Psoas muscle (tissue), 8 donors: ENCODE measurements around the gene GJA5. TPM values are rescaled to one million over a fixed set of nuclear protein-coding genes. Genes with fewer than 3 reads are reported as not detected.

Experiments
- ATAC-seq, 4 donors: fragments of 200-7000 bp; cut with Tn5 transposase; one replicate each; pipeline ENCODE4 v1.9.1; 2020; ENCODE audit warnings: moderate library complexity in 3 of 4, mild to moderate bottlenecking in 2 of 4
- DNase-seq, 2 donors: peaks; one replicate each; pipeline ENCODE4 v3.0.0-alpha.2; 2020
- H3K27ac ChIP-seq: fragments of 200-600 bp; one replicate; pipeline ENCODE4 v1.8.0; 2022
- H3K27me3 ChIP-seq, 3 donors: fragments of 200-600 bp in 1 of 3; one replicate each; pipeline versions ENCODE4 v1.6.1 to v1.8.0; 2013 to 2022; ENCODE audit warnings: low read length in 2 of 3, mild to moderate bottlenecking in 2 of 3, moderate library complexity in 1 of 3; ENCODE audit not compliant: insufficient read depth in 3 of 3
- H3K36me3 ChIP-seq, 2 donors: fragments of 200-600 bp in 1 of 2; one replicate each; pipeline versions ENCODE4 v1.6.1 to v1.8.0; 2013 to 2022; ENCODE audit warnings: low read depth in 1 of 2, mild to moderate bottlenecking in 1 of 2, moderate library complexity in 1 of 2; ENCODE audit not compliant: insufficient read depth in 1 of 2
- H3K4me1 ChIP-seq: fragments of 200-600 bp; one replicate; pipeline ENCODE4 v1.8.0; 2022
- H3K4me3 ChIP-seq: fragments of 200-600 bp; one replicate; pipeline ENCODE4 v1.8.0; 2022; ENCODE audit warnings: mild to moderate bottlenecking
- H3K9me3 ChIP-seq: fragments of 200-600 bp; one replicate; pipeline ENCODE4 v1.8.0; 2022
- CTCF ChIP-seq: fragments of 200-600 bp; IDR thresholded peaks from one replicate; pipeline ENCODE4 v1.8.0; 2022; ENCODE audit warnings: antibody characterized with exemption
- WGBS, 3 donors: extraction: QIAGEN DNeasy Blood & Tissue Kit; methylation state at CpG; one replicate each; pipeline versions ENCODE4 v1.1.6 to v1.1.7; 2013; 5-methylcytosine and 5-hydroxymethylcytosine counted together
- intact Hi-C, 2 donors: fragments of 100-400 bp; cut with DNase I; formaldehyde crosslinking; loops; one replicate each; pipeline versions ENCODE4 v1.11.0 to v1.14.2; 2022
- polyA plus RNA-seq, 3 donors: library from polyadenylated mRNA; stranded (reverse); fragments of 200-250 nt; gene quantifications; one replicate each; pipeline ENCODE4 v1.2.3, GENCODE V29; 2013
- total RNA-seq, 4 donors: library from RNA; stranded (reverse); fragmentation: NEBNext Ultra II Directional in 2 of 4; extraction: Animal tissue kit (Norgen Biotek cat#: 25700) in 2 of 4; gene quantifications; one replicate each; pipeline versions ENCODE4 v1.2.1 to v1.2.4, GENCODE V29; 2021 to 2023
- donor health status: healthy with polysubstance abuse.
- donor health status: DM: no; HTN: no; CAD: no; lungs with moderate emphysema.
- donor health status: Bipolar disorder and iron deficiency.
- donor health status: healthy.
- donor health status: DM: yes; HTN: yes; CAD: no.
- donor health status: DM: no; HTN: no; CAD: no.
- donor health status: DM: no; HTN: no; CAD: no.
- donor health status: DM: yes; HTN: yes; CAD: no.

GJA5 gene
- total and polyA plus RNA-seq, 7 donors: 1.9 to 7.0 (median 3.3) TPM

DNA sequence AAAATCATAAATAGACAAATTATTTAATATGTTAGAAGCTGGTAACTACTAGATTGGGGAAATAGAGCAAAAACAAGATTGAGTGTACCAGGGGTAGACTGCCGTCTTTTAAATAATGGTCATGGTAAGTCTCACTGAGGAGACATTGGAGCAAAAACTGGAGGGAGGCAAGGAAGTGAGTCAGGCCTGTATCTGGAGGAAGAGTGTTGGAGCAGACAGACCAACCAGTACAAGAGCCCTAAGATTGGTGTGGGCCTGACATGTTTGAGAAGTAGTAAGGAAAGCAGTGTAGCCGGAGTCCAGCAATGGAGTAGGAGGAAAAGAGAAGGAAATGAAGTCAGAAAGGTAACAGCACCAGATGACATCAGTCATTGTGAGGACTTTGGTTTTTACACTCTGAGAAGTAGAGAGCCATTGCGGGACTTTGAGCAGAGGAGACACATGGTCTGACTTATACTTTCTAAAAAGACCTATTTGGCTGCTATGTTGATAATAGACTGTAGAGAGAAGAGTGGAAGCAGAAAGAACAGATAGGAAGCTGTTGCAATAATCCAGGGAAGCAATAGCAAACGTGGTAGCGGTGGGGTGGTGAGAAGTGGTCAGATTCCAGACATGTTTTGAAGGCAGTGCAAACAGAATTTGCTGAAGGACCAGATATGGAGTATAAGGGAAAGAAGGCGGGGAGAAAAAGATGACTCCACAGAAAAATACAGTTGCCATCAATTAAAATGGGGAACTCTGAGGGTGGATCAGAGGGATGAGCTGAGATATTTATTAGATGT lies 44.7 kb upstream of the GJA5 start:
- H3K27me3 ChIP-seq: no peaks in the 10 kb centered on the region
- H3K4me1 ChIP-seq: no peaks in the 10 kb centered on the region
- H3K4me3 ChIP-seq: no peak overlapping the region
- H3K9me3 ChIP-seq: no peaks in the 10 kb centered on the region
- H3K36me3 ChIP-seq: no peaks in the 10 kb centered on the region
- DNase-seq: no peak
- ATAC-seq: no peak
- no peak overlapping the region for H3K27ac ChIP-seq
- WGBS, 3 donors: 86 to 91% (median 90%) methylated on average over 6 of the region's 6 CpGs
- intact Hi-C loops: no loop called here
- TF ChIP-seq CTCF: no peak

DNA sequence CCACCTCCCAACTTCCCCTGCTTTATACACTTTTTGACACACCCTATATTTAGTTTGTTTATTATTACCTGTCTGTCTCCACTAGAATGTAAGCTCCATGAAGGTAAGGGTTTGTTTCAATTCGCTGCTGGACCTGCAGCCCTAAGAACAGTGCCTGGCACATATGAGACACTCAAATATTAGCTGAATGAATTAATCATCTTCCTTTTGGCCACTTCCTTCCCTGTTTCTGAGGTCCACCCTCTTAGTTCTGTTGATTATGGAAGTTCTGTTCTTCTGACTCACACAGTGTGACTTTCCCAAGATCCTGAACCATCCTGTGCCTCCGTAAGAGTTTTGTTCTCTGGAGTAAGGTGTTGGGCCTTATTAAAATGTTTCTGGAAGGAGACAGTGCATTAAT lies 40.4 kb upstream of the GJA5 start:
- no peak for TF ChIP-seq CTCF
- H3K4me1 ChIP-seq: no peaks in the 10 kb centered on the region
- intact Hi-C loops: no loop called here
- no peak for DNase-seq
- H3K4me3 ChIP-seq: no peak overlapping the region
- 88 to 92% (median 92%) methylated on average over 2 of the region's 2 CpGs for WGBS, 3 donors
- no peaks in the 10 kb centered on the region for H3K27me3 ChIP-seq
- no peak overlapping the region for H3K27ac ChIP-seq
- H3K9me3 ChIP-seq: no peaks in the 10 kb centered on the region
- no peaks in the 10 kb centered on the region for H3K36me3 ChIP-seq
- ATAC-seq: no peak

GRCh38 chr1:147798731-147799130 lies 38.3 kb upstream of the GJA5 start:
- no peak overlapping the region for H3K4me3 ChIP-seq
- no peaks in the 10 kb centered on the region for H3K4me1 ChIP-seq
- WGBS, 3 donors: 36 to 41% (median 41%) methylated on average over 3 of the region's 3 CpGs
- H3K9me3 ChIP-seq: no peaks in the 10 kb centered on the region
- DNase-seq: no peak
- ATAC-seq: no peak
- H3K27ac ChIP-seq: no peak overlapping the region
- no peaks in the 10 kb centered on the region for H3K36me3 ChIP-seq
- H3K27me3 ChIP-seq: no peaks in the 10 kb centered on the region
- TF ChIP-seq CTCF: no peak
- intact Hi-C loops: no loop called here

- intact Hi-C loops: no loop called here
- WGBS, 3 donors: 54 to 61% (median 57%) methylated on average over 10 of the region's 10 CpGs
- no peak for TF ChIP-seq CTCF
- Histone ChIP-seq H3K27me3 (no peaks in the 10 kb centered on the region), H3K4me3 (no peak overlapping the region), H3K4me1 (no peaks in the 10 kb centered on the region), H3K36me3 (no peaks in the 10 kb centered on the region), H3K27ac (no peak overlapping the region), H3K9me3 (no peaks in the 10 kb centered on the region)
- DNase-seq: no peak
- ATAC-seq: no peak
Observed at GRCh38 chr1:147794570-147794969, 34.2 kb upstream of the GJA5 start.

GRCh38 chr1:147791876-147792275 lies 31.5 kb upstream of the GJA5 start:
- no peak overlapping the region for H3K4me3 ChIP-seq
- DNase-seq (no peak), ATAC-seq (no peak)
- H3K36me3 ChIP-seq: no peaks in the 10 kb centered on the region
- 97 to 100% (median 98%) methylated on average over 1 of the region's 1 CpG for WGBS, 3 donors
- intact Hi-C loops: no loop called here
- H3K27me3 ChIP-seq: no peaks in the 10 kb centered on the region
- H3K27ac ChIP-seq: no peak overlapping the region
- H3K9me3 ChIP-seq: no peaks in the 10 kb centered on the region
- TF ChIP-seq CTCF: no peak
- no peaks in the 10 kb centered on the region for H3K4me1 ChIP-seq
